KOPT-K1 (cell line): ENCODE data around the gene ASCC3.
"Not testable (repeated sequence)": the region's sequence is repeated elsewhere in the genome, so short reads cannot be mapped to it uniquely, and the experiment has no call there.

Experiments used
- H3K27ac ChIP-seq: fragments of 200-600 bp; sonication (generic); 2 replicates; pipeline ENCODE4 v1.5.1; 2016; ENCODE audit warnings: antibody characterized with exemption, mild to moderate bottlenecking, low read depth, low read length; ENCODE audit not compliant: poor library complexity, severe bottlenecking
- H3K36me3 ChIP-seq: fragments of 200-600 bp; sonication (generic); 2 replicates; pipeline ENCODE4 v1.5.1; 2017; ENCODE audit warnings: antibody characterized with exemption, mild to moderate bottlenecking, low read length, moderate library complexity; ENCODE audit not compliant: insufficient read depth
- H3K9me3 ChIP-seq: fragments of 200-600 bp; sonication (generic); 2 replicates; pipeline ENCODE4 v1.5.1; 2017; ENCODE audit warnings: antibody characterized with exemption, low read length, mild to moderate bottlenecking; ENCODE audit not compliant: insufficient read depth, poor library complexity, severe bottlenecking

Gene ASCC3

DNA sequence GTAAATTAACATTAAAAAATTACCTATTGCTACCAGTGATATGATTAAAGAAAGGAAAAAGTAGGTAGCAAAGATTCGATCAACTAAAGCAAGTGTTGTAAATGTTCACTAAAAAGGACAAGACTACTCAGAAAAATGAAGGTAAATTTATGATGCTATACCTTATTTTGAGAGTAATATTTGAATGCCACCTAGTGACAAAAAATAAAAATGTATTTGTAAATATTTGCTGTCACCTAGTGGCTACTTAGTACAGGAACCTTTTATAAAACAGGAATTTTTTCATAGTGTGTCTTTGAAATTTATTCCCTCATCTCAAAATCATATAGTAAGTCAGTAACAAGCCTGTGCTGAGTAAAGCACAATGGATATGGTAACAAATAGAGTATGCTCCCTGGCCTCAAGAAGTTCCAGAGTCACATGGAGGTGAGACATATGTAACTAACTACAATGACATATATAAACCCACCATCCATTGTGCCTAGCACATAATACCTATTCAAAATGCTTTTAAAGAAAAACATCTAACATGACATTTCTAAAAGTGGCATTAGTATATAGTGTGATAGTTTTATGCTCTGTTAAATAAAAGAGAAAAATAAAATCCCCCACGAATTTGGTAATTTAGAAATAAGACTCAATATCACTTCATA is 223.3 kb downstream of the ASCC3 start:
- no peak overlapping the region for H3K27ac ChIP-seq
- H3K36me3 ChIP-seq = peaks cover 20% of the 10 kb centered on the region
- no peaks in the 10 kb centered on the region for H3K9me3 ChIP-seq

DNA sequence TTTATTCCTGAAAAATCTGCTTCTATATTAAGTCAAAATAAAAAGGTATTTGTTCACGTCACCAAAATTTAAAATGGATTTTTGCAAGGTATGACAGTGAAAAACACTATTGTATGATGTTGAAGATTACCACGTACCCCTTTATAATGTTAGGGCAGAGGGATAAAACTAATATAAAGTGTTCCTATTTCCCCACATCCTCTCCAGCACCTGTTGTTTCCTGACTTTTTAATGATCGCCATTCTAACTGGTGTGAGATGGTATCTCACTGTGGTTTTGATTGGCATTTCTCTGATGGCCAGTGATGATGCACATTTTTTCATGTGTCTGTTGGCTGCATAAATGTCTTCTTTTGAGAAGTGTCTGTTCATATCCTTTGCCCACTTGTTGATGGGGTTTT is 240.0 kb downstream of the ASCC3 start:
- Histone ChIP-seq H3K36me3 (peaks cover 69% of the 10 kb centered on the region), H3K9me3 (peaks cover 10% of the 10 kb centered on the region)
- not testable (repeated sequence) for H3K27ac ChIP-seq

DNA sequence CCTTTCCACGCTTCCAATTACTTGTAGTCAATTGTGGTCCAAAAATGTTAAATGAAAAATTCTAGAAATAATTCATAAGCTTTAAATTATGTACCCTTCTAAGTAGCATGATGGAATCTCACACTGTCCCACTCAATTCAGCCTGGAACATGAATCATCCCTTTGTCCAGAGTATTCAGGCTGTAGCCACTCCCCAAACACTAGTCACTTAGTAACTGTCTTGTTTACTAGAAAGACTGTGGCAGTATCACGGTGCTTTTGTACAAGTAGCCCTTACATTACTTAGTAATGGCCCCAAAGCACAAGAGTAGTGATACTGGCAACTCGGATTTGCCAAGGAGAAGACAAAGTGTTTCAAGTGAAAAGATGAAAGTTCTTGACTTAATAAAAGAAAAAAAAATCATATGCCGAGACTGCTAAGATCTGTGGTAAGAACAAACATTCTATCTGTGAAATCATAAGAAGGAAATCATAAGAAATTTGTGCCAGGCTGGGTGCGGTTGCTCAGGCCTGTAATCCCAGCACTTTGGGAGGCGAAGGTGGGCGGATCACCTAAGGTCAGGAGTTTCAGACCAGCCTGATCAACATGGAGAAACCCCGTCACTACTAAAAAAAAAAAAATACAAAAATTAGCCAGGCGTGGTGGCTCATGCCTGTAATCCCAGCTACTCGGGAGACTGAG is 247.9 kb downstream of the ASCC3 start:
- H3K27ac ChIP-seq = no peak overlapping the region
- peaks cover 29% of the 10 kb centered on the region for H3K36me3 ChIP-seq
- H3K9me3 ChIP-seq = no peaks in the 10 kb centered on the region

DNA sequence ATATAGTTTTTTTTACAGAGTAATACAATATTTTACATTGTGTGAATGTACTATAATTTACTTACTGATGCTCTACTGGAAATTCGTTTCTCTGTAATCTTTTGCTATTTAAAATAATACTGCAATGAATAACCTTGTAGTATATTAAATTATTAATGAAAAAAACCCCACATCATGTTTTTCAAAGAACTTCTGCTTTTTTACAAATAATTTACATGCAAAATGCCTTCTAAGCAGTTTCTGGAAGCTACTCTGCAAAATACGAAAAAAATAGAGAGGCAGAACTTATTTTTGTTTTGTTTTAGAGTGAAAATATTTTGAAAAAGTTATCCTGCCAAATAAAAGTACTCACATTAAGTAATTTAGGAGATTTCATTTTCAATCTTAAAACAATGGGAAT is 250.6 kb downstream of the ASCC3 start:
- no peak overlapping the region for H3K27ac ChIP-seq
- H3K9me3 ChIP-seq = no peaks in the 10 kb centered on the region
- peaks cover 23% of the 10 kb centered on the region for H3K36me3 ChIP-seq

DNA sequence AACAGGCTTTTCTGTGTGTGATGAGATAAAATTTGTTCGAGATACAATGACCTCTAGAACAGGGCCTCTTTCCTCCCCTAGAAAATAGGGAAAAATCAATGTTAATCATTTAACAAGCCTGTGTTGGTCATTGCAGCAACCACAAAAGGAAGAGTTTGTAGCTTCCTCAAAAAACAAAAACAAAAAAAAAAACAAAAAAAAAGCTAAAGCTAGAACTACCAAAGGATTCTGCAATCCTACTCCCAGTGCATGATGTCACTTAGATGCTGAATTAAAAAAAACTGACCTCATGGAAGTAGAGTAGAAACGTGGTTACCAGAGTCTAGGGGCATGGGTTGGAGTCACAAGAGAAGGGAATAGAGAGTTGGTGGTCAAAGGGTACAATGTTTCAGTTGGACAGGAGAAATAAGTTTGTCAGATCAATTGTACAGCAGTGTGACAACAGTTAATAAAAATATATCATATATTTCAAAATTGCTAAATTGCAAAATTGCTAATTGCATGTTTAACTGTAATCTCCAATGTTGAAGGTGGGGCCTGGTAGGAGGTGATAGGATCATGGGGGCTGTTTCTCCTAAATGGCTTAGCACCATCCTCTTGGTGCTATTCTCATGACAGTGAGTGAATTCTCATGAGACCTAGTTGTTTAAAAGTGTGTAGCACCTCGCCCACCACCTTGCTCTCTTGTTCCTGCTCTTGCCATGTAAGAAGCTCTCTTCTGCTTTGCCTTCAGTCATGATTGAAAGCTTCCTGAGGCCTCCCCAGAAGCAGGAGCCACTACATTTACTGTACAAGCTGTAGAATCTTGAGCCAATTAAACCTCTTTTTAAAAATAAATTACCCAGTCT is 253.0 kb downstream of the ASCC3 start:
- no peak overlapping the region for H3K27ac ChIP-seq
- peaks cover 35% of the 10 kb centered on the region for H3K36me3 ChIP-seq
- H3K9me3 ChIP-seq = no peaks in the 10 kb centered on the region

DNA sequence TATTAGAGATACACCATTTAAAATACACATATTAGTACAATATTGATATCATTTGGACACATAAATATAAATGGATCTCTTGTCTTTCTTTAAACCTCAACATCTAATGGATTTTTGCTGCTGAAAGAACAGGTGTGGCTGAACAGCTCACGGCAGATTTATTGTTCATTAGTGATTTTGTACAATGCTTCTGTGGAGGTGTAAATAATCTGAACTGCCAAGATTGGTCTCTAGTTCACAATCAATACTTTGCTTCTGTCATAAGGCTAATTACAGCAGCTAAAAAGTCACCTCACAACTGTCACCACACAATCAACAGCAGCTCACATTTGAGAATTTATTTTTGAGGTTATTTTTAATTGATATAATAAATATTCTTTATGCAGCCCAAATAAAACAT is 254.4 kb downstream of the ASCC3 start:
- Histone ChIP-seq H3K27ac (no peak overlapping the region), H3K36me3 (peaks cover 42% of the 10 kb centered on the region), H3K9me3 (no peaks in the 10 kb centered on the region)

DNA sequence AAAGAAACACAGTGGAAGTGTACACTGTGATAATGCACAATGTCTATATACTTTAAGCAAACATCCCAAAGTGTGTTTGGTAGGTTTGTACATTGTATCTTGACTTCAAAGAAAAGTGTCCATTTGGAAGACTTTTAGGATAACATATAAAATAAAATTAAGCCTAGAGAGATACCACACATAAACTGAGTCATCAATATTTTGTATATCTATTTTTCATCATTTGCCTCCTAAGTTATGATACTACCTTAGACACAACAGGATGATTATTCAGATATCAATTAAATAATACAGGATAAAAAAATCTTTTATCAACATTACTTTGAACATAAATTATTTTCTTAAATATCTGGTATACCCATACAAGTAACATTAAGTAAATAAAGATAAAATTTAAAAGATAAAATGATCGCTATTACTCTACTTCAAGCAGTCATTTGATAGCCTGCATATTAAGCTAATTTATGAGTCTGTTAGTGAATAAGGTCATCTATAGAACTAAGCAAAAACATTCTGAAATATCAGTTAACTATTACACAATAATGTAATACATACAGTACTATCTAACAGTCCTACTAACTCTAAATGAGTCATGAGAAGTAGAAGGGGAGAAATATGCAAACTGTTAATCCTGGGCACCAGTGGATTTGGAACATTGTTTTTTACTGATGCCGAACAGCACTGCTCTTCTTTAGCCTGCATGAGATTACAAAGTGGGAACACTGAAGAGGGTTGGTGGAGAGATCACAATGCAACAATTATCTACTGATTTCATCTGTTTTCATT is 258.0 kb downstream of the ASCC3 start:
- Histone ChIP-seq H3K36me3 (peaks cover 61% of the 10 kb centered on the region), H3K9me3 (no peaks in the 10 kb centered on the region), H3K27ac (no peak overlapping the region)

DNA sequence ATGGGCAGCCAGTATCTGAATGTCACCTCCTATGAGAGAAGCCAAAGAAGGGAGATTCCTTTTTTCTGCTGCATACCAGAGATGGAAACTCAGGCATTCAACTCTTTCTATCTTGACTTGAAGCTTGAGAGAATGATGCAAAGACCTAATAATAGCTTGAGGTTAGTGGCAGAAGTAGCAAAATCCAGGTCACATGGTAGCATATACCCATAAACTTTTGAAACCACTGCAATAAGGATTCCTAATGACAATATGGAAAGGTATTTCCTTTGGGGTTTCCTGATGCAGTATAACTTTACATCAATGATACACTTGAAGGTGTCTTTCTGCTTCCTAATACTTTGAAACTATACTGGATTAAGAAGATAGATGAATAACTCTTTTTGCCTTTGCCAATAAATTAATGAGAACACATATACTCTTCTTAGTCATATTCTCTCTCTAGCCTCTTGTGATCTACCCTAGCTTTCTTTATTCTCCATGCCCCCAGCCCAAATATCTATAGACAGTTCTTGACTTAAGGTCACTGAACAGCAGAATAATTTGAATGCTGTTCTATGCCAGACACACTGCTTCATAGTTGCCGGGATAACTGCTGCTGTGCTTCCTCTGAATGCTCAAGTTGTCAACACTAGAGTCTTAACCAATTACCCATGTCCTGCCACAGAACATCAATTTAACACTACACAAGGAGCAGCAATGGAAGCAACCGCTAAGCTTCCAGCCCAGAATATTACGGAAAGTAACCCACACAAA is 260.9 kb downstream of the ASCC3 start:
- no peaks in the 10 kb centered on the region for H3K9me3 ChIP-seq
- H3K36me3 ChIP-seq = peaks cover 58% of the 10 kb centered on the region
- no peak overlapping the region for H3K27ac ChIP-seq

DNA sequence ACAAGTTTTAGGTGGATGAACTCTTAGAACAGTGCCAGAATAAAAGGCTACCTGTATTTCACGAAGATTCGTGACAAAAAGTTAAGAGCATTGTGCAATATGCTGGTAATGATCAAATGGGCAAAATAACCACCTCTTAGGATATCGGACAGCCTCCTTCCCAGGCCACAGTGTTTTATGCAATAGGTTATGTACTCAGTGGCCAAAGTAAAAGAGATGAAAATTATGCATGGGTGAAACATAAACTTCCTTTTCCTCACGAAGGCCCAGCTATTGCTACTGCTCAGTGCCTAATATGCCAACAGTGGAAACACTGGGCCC is 262.8 kb downstream of the ASCC3 start:
- peaks cover 54% of the 10 kb centered on the region for H3K36me3 ChIP-seq
- H3K27ac ChIP-seq = no peak overlapping the region

DNA sequence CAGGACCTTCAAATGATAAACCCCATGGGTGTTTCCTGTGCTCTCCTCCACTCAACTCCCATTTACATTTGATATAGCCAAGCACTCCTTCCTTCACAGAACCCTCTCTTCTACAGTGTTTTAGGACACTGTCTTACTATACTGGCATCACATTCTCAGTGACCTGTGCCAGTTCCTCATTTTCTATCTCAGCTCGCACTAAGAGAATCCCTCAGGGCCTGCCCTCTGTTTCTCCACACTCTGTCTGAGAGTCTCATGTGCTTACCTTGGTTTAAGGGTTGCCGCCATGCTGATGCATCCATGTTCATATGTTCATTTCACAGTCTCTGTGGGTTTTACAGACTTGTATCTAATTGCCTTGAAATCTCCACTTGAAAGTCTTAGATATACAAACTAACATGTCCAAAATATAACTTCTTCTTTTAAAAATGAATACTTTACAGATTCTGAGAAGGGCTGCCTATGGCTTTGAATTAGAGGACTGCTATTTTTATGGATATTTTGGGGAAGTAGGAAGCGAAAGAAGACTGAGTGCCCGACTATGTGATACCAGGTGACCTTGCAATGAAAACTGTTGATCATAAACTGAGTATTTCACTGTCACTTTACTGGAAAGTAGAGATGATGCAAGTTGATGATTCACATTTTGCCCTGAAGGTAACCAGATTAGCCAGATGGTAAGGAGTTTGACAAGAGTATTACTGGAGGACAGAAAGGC is 263.3 kb downstream of the ASCC3 start:
- Histone ChIP-seq H3K36me3 (peaks cover 52% of the 10 kb centered on the region), H3K27ac (no peak overlapping the region), H3K9me3 (no peaks in the 10 kb centered on the region)

More for the DNA sequence above, 262.8 kb downstream of the ASCC3 start:
- no peaks in the 10 kb centered on the region for H3K9me3 ChIP-seq

DNA sequence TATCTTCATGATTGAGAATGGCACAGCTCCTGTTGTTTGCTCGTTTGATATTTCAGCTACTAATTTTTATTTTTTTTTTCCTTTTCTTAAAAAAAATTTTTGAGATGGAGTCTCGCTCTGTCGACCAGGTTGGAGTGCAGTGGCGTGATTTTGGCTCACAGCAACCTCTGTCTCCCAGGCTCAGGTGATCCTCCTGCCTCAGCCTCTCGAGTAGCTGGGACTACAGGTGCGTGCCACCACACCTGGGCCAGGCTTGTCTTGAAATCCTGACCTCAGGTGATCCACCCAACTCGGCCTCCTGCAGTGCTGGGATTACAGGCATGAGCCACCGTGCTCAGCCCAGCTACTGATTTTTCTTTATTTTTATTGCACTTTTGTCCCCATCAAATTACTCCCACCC is 266.2 kb downstream of the ASCC3 start:
- no peaks in the 10 kb centered on the region for H3K9me3 ChIP-seq

DNA sequence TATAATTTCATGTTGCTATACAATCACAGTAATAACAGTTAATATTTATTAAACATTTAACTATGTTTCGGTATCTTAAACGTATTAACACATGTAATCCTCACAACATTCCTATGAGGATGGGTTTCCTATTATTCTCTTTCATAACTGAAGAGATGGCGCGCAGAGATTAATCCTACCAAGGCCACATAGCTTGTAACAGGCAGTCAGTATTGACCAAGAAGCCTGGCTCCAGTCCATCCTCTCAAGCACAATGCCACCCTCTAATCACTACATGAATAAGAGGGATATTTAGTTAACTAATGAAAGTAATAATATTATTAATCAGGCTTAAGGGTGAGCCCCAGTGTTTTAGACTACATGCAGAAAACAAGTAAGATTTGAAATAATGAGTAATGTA is 266.7 kb downstream of the ASCC3 start:
- Histone ChIP-seq H3K9me3 (no peaks in the 10 kb centered on the region), H3K27ac (no peak overlapping the region), H3K36me3 (peaks cover 30% of the 10 kb centered on the region; the same call in 1 of the 2 replicates)

More for the DNA sequence above, 266.2 kb downstream of the ASCC3 start:
- Histone ChIP-seq H3K27ac (no peak overlapping the region), H3K36me3 (peaks cover 33% of the 10 kb centered on the region; the same call in 1 of the 2 replicates)

DNA sequence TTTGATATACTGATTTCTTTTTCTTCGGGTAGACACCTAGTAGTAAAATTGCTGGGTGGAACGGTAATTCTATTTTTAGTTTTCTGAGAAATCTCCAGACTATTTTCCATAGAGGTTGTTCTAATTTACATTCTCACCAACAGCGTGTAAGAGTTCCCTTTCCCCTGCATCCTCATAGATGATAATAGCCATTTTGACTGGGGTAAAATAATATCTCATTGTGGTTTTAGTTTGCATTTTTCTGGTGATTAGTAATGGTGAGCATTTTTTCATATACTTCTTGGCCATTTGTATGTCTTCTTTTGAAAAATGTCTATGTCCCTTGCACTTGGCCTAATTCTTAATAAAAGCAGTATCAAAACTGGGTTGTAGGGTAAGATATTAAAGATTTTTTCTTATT is 267.5 kb downstream of the ASCC3 start:
- H3K27ac ChIP-seq = no peak overlapping the region
- H3K36me3 ChIP-seq = peaks cover 27% of the 10 kb centered on the region; the same call in 1 of the 2 replicates
- no peaks in the 10 kb centered on the region for H3K9me3 ChIP-seq

DNA sequence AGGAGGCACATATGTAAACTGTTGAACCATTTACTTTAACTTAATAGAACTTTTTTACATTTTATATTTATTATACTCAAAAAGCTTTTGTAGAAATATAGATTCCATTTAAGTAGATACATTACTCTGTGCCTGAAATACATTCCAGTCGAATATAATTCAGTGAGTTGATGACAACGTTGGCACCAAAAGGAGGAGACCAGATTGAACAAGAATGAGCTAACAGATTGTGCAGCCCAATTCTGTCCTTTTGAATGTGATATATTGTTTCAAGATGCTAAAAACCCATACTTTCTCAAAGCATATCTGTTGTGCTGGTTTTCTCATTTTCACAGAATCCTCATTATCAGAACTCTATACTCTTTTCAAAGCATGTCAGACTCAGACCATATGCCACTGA is 269.0 kb downstream of the ASCC3 start:
- H3K27ac ChIP-seq = no peak overlapping the region
- H3K36me3 ChIP-seq = peaks cover 13% of the 10 kb centered on the region
- no peaks in the 10 kb centered on the region for H3K9me3 ChIP-seq
